HepG2 (cell line): Measurements from ENCODE around the gene PRDX5. TPM values are rescaled to one million over a fixed set of nuclear protein-coding genes. Genes with fewer than 3 reads are reported as not detected.

Source experiments
- CC2D1A ChIP-seq: sonication (generic); formaldehyde crosslinking; IDR thresholded peaks from 2 replicates; pipeline ENCODE4 v1.8.1; 2023; ENCODE audit warnings: mild to moderate bottlenecking, missing genetic modification reagents
- FOXP1 ChIP-seq, 2 experiments: fragments of 450-650 bp in 1 of 2; IDR thresholded peaks; 2 replicates each; pipeline ENCODE4 v1.6.1; 2017 to 2018; ENCODE audit warnings: antibody characterized with exemption in 1 of 2
- NCOA1 ChIP-seq: sonication (generic); formaldehyde crosslinking; IDR thresholded peaks from 2 replicates; pipeline ENCODE4 v1.9.0; 2021; ENCODE audit warnings: missing genetic modification reagents
- NCOA5 ChIP-seq: sonication (generic); formaldehyde crosslinking; IDR thresholded peaks from 2 replicates; pipeline ENCODE4 v1.4.0; 2020; ENCODE audit warnings: missing genetic modification reagents
- PITX1 ChIP-seq: sonication (generic); formaldehyde crosslinking; IDR thresholded peaks from 2 replicates; pipeline ENCODE4 v1.5.1; 2020; ENCODE audit warnings: mild to moderate bottlenecking, missing genetic modification reagents
- SNRNP70 ChIP-seq: fragments of 200-400 bp; formaldehyde crosslinking; IDR thresholded peaks from 2 replicates; pipeline ENCODE4 v1.6.1; 2017; ENCODE audit warnings: mild to moderate bottlenecking, low read depth, low read length, moderate library complexity
- STAT5B ChIP-seq: sonication (generic); formaldehyde crosslinking; IDR thresholded peaks from 2 replicates; pipeline ENCODE4 v1.4.0; 2020; ENCODE audit warnings: missing genetic modification reagents
- ZNF3 ChIP-seq: IDR thresholded peaks from 2 replicates; pipeline ENCODE4 v1.7.0; 2017; ENCODE audit warnings: inconsistent platforms
- ZNF33A ChIP-seq: sonication (generic); formaldehyde crosslinking; IDR thresholded peaks from 2 replicates; pipeline ENCODE4 v1.5.1; 2020; ENCODE audit warnings: missing genetic modification reagents, mild to moderate bottlenecking, moderate library complexity, borderline replicate concordance
- ZNF839 ChIP-seq: sonication (generic); formaldehyde crosslinking; IDR thresholded peaks from 2 replicates; pipeline ENCODE4 v1.4.0; 2020; ENCODE audit warnings: missing genetic modification reagents, mild to moderate bottlenecking, borderline replicate concordance
- ZSCAN29 ChIP-seq: sonication (generic); formaldehyde crosslinking; conservative IDR thresholded peaks from 2 replicates; pipeline ENCODE4 v1.4.0; 2020; ENCODE audit warnings: mild to moderate bottlenecking, missing genetic modification reagents
- polyA plus RNA-seq, 8 experiments: library from polyadenylated mRNA; depleted of rRNA in 3 of 8; stranded (reverse) in 7 of 8; unstranded in 1 of 8; fragments of >200 nt; fragmentation: Illumina TruSeq in 4 of 8; extraction: Trizol in 4 of 8; gene quantifications; 2 replicates each; pipeline versions ENCODE4 v1.2.1 to v1.2.3, GENCODE V29; 2011 to 2016; ENCODE audit warnings: low read depth in 4 of 8, missing spikeins in 1 of 8, mixed read lengths in 1 of 8; ENCODE audit not compliant: insufficient read depth in 1 of 8
- total RNA-seq, 5 experiments: library from RNA; depleted of rRNA; stranded (reverse); fragments of >200 nt; fragmentation: Illumina TruSeq; extraction: Trizol; gene quantifications; 2 replicates each; pipeline ENCODE4 v1.2.3, GENCODE V29; 2016; ENCODE audit warnings: low read depth in 1 of 5
- TF ChIP-seq, protein P1 (sequence below): IDR thresholded peaks from 2 replicates; pipeline ENCODE4 v1.6.1; 2016
- TF ChIP-seq, protein P2 (sequence below): sonication (generic); formaldehyde crosslinking; IDR thresholded peaks from 2 replicates; pipeline ENCODE4 v1.4.0; 2020; ENCODE audit warnings: missing genetic modification reagents, mild to moderate bottlenecking, borderline replicate concordance
- TF ChIP-seq, protein P3 (sequence below): sonication (generic); formaldehyde crosslinking; IDR thresholded peaks from 2 replicates; pipeline ENCODE4 v1.5.1; 2020; ENCODE audit warnings: mild to moderate bottlenecking, missing genetic modification reagents, borderline replicate concordance
- TF ChIP-seq, protein P4 (sequence below): sonication (generic); formaldehyde crosslinking; IDR thresholded peaks from 2 replicates; pipeline ENCODE4 v1.4.0; 2020; ENCODE audit warnings: missing genetic modification reagents
- TF ChIP-seq, protein P5 (sequence below): IDR thresholded peaks from 2 replicates; pipeline ENCODE4 v1.6.1; 2016; ENCODE audit warnings: missing compliant biosample characterization, missing genetic modification reagents, borderline replicate concordance
- TF ChIP-seq, protein P6 (sequence below): sonication (generic); formaldehyde crosslinking; IDR thresholded peaks from 2 replicates; pipeline ENCODE4 v1.5.0; 2020; ENCODE audit warnings: missing genetic modification reagents, mild to moderate bottlenecking, borderline replicate concordance

PRDX5 gene
- total and polyA plus RNA-seq, 2 of the 13 experiments (the other 11 are each of a cell fraction or from before 2014, with no cell fraction given), result 215 to 311 TPM

DNA sequence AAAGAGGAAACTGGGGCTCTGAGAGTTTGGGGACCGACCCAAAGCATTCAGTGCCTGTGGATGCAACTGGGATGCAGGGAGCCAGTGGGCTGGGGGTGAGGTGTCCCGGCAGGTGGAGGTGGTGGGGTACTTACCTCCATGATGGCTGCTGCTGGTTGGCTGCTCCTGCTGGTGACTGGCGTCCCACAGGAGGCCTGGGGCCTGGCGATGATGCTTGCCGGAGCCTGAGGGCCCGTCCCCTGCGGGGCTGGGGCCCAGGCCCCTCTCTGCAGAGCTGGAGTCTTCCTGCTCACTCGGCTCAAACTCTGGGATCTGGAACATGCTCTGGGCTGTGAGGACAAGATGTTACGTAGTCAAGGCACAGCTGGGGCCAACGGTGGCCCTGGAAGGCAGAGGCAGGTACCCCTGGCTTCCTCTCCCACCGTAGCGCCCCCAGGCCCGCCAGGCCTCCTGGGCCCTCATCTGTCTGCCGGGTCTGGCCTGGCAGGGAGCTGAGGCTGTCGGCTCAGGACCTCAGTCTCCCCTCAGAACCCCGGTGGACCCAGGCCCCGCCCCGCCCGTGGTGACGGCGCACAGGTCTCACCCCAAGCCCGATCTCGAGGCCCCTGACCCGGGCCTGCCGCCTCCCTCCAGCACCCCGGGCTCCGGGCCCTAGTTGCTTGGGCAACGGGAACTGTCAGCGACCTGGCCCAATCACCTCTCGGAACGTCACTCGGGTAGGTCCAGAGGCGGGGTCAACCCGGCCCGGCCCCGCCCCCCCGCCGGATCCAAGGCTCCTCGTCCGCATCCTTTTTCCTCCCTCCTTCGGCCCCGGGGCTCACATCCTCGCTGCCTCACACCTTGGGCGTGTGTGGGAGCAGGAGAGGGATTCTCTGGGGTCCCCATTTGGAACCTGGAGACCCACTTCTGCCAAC is 33.6 kb upstream of the PRDX5 start, which contains the start of gene BAD (continued):
- TF ChIP-seq, protein P1, sequence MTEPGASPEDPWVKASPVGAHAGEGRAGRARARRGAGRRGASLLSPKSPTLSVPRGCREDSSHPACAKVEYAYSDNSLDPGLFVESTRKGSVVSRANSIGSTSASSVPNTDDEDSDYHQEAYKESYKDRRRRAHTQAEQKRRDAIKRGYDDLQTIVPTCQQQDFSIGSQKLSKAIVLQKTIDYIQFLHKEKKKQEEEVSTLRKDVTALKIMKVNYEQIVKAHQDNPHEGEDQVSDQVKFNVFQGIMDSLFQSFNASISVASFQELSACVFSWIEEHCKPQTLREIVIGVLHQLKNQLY (CRISPR knock-in tag), result no peak
- TF ChIP-seq, protein P2, sequence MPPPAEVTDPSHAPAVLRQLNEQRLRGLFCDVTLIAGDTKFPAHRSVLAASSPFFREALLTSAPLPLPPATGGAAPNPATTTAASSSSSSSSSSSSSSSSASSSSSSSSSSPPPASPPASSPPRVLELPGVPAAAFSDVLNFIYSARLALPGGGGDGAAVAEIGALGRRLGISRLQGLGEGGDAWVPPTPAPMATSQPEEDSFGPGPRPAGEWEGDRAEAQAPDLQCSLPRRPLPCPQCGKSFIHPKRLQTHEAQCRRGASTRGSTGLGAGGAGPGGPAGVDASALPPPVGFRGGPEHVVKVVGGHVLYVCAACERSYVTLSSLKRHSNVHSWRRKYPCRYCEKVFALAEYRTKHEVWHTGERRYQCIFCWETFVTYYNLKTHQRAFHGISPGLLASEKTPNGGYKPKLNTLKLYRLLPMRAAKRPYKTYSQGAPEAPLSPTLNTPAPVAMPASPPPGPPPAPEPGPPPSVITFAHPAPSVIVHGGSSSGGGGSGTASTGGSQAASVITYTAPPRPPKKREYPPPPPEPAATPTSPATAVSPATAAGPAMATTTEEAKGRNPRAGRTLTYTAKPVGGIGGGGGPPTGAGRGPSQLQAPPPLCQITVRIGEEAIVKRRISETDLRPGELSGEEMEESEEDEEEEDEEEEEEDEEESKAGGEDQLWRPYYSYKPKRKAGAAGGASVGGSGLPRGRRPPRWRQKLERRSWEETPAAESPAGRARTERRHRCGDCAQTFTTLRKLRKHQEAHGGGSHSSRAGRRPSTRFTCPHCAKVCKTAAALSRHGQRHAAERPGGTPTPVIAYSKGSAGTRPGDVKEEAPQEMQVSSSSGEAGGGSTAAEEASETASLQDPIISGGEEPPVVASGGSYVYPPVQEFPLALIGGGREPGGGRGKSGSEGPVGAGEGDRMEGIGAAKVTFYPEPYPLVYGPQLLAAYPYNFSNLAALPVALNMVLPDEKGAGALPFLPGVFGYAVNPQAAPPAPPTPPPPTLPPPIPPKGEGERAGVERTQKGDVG, result 0 out of 2 replicates have a peak, but pooled peaks have one; percentile 43
- no peak for TF ChIP-seq ZNF3 (CRISPR knock-in tag)
- no peak for TF ChIP-seq STAT5B
- TF ChIP-seq ZNF33A (CRISPR knock-in tag), result 0 out of 2 replicates have a peak, but pooled peaks have one; percentile 57
- TF ChIP-seq SNRNP70, result no peak
- TF ChIP-seq PITX1, result no peak
- TF ChIP-seq NCOA5 (CRISPR knock-in tag), result no peak
- no peak for TF ChIP-seq CC2D1A
- peak; percentile 44; the same call in 1 of the 2 replicates for TF ChIP-seq ZSCAN29
- TF ChIP-seq, protein P3, sequence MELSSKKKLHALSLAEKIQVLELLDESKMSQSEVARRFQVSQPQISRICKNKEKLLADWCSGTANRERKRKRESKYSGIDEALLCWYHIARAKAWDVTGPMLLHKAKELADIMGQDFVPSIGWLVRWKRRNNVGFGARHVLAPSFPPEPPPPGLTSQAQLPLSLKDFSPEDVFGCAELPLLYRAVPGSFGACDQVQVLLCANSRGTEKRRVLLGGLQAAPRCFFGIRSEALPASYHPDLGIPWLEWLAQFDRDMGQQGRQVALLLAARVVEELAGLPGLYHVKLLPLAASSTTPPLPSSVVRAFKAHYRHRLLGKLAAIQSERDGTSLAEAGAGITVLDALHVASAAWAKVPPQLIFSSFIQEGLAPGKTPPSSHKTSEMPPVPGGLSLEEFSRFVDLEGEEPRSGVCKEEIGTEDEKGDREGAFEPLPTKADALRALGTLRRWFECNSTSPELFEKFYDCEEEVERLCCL (CRISPR knock-in tag), result no peak
- no peak for TF ChIP-seq FOXP1 (IDR thresholded peaks at IDR 0.05)
- TF ChIP-seq FOXP1 (CRISPR knock-in tag; IDR thresholded peaks at IDR 0.05), result no peak
- TF ChIP-seq ZNF839 (CRISPR knock-in tag), result peak; percentile 86; the same call in 1 of the 2 replicates
- TF ChIP-seq, protein P4, sequence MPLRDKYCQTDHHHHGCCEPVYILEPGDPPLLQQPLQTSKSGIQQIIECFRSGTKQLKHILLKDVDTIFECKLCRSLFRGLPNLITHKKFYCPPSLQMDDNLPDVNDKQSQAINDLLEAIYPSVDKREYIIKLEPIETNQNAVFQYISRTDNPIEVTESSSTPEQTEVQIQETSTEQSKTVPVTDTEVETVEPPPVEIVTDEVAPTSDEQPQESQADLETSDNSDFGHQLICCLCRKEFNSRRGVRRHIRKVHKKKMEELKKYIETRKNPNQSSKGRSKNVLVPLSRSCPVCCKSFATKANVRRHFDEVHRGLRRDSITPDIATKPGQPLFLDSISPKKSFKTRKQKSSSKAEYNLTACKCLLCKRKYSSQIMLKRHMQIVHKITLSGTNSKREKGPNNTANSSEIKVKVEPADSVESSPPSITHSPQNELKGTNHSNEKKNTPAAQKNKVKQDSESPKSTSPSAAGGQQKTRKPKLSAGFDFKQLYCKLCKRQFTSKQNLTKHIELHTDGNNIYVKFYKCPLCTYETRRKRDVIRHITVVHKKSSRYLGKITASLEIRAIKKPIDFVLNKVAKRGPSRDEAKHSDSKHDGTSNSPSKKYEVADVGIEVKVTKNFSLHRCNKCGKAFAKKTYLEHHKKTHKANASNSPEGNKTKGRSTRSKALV (CRISPR knock-in tag), result no peak
- TF ChIP-seq, protein P5, sequence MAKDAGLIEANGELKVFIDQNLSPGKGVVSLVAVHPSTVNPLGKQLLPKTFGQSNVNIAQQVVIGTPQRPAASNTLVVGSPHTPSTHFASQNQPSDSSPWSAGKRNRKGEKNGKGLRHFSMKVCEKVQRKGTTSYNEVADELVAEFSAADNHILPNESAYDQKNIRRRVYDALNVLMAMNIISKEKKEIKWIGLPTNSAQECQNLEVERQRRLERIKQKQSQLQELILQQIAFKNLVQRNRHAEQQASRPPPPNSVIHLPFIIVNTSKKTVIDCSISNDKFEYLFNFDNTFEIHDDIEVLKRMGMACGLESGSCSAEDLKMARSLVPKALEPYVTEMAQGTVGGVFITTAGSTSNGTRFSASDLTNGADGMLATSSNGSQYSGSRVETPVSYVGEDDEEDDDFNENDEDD (CRISPR knock-in tag), result no peak
- TF ChIP-seq, protein P6, sequence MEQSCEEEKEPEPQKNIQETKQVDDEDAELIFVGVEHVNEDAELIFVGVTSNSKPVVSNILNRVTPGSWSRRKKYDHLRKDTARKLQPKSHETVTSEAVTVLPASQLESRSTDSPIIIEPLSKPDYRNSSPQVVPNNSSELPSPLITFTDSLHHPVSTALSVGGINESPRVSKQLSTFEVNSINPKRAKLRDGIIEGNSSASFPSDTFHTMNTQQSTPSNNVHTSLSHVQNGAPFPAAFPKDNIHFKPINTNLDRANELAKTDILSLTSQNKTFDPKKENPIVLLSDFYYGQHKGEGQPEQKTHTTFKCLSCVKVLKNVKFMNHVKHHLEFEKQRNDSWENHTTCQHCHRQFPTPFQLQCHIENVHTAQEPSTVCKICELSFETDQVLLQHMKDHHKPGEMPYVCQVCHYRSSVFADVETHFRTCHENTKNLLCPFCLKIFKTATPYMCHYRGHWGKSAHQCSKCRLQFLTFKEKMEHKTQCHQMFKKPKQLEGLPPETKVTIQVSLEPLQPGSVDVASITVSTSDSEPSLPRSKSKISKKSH (CRISPR knock-in tag), result no peak
- TF ChIP-seq NCOA1 (CRISPR knock-in tag), result peak; percentile 87; the same call in 1 of the 2 replicates
